WERI-Rb-1 (cell line): ENCODE results near the gene DPYSL4.
"Not testable (repeated sequence)": the region's sequence is repeated elsewhere in the genome, so short reads cannot be mapped to it uniquely, and the experiment has no call there.

ENCODE experiments used
- DNase-seq: peaks from one replicate; pipeline ENCODE4 v3.0.0-alpha.2; 2020
- H3K27ac ChIP-seq: fragments of 250-450 bp; sonication (Bioruptor Pico); 2 replicates; pipeline ENCODE4 v1.5.1; 2020; ENCODE audit warnings: mild to moderate bottlenecking, moderate library complexity
- H3K27me3 ChIP-seq: fragments of 250-450 bp; sonication (Bioruptor Pico); 2 replicates; pipeline ENCODE4 v1.5.1; 2021; ENCODE audit warnings: mild to moderate bottlenecking, low read depth, moderate library complexity; ENCODE audit not compliant: insufficient read depth, severe bottlenecking
- H3K36me3 ChIP-seq: fragments of 250-450 bp; sonication (Bioruptor Pico); 2 replicates; pipeline ENCODE4 v1.5.1; 2020; ENCODE audit warnings: mild to moderate bottlenecking, moderate library complexity
- H3K4me3 ChIP-seq: 2 replicates; pipeline ENCODE4 v1.5.1; 2011; ENCODE audit warnings: low read depth, mild to moderate bottlenecking, control low read depth, low read length
- H3K9me3 ChIP-seq: fragments of 250-450 bp; sonication (Bioruptor Pico); 2 replicates; pipeline ENCODE4 v1.5.1; 2021; ENCODE audit warnings: mild to moderate bottlenecking, moderate library complexity; ENCODE audit not compliant: severe bottlenecking
- CTCF ChIP-seq: IDR thresholded peaks from 2 replicates; pipeline ENCODE4 v1.5.1; 2011; ENCODE audit warnings: low read depth, mild to moderate bottlenecking, control low read depth, inconsistent platforms, low read length

Gene DPYSL4

GRCh38 chr10:132219486-132219885 is 32.7 kb downstream of the DPYSL4 start:
- TF ChIP-seq CTCF, result peak; percentile 57
- DNase-seq, result no peak

GRCh38 chr10:132220061-132220460 is 33.3 kb downstream of the DPYSL4 start:
- Histone ChIP-seq H3K27me3 (no peaks in the 10 kb centered on the region), H3K36me3 (no peaks in the 10 kb centered on the region), H3K4me3 (no peak overlapping the region), H3K9me3 (peaks cover 6% of the 10 kb centered on the region), H3K27ac (no peak overlapping the region)
- TF ChIP-seq CTCF, result no peak
- DNase-seq, result no peak

More at GRCh38 chr10:132219486-132219885, 32.7 kb downstream of the DPYSL4 start:
- no peak overlapping the region for H3K27ac ChIP-seq
- no peak overlapping the region for H3K4me3 ChIP-seq
- peaks cover 6% of the 10 kb centered on the region for H3K9me3 ChIP-seq
- H3K36me3 ChIP-seq, result no peaks in the 10 kb centered on the region
- no peaks in the 10 kb centered on the region for H3K27me3 ChIP-seq

- H3K9me3 ChIP-seq, H3K4me3 ChIP-seq, H3K27me3 ChIP-seq, DNase-seq, H3K36me3 ChIP-seq, H3K27ac ChIP-seq: not testable (repeated sequence)
These were observed 34.2 kb downstream of the DPYSL4 start for GRCh38 chr10:132220996-132221395.

- no peaks in the 10 kb centered on the region for H3K9me3 ChIP-seq
- DNase-seq, result no peak
- no peak overlapping the region for H3K27ac ChIP-seq
- TF ChIP-seq CTCF, result no peak
- no peaks in the 10 kb centered on the region for H3K36me3 ChIP-seq
- no peak overlapping the region for H3K4me3 ChIP-seq
- no peaks in the 10 kb centered on the region for H3K27me3 ChIP-seq
These were observed 36.0 kb downstream of the DPYSL4 start for GRCh38 chr10:132222726-132223125.

- DNase-seq, result peak; percentile 93
- peak overlapping the region; percentile 31; the same call in 1 of the 2 replicates for H3K27ac ChIP-seq
- no peaks in the 10 kb centered on the region for H3K9me3 ChIP-seq
- TF ChIP-seq CTCF, result peak; percentile 99
- H3K36me3 ChIP-seq, result no peaks in the 10 kb centered on the region
- H3K27me3 ChIP-seq, result no peaks in the 10 kb centered on the region
- H3K4me3 ChIP-seq, result no peak overlapping the region
These were observed 36.4 kb downstream of the DPYSL4 start for GRCh38 chr10:132223156-132223590.

GRCh38 chr10:132223611-132224342 is 37.0 kb downstream of the DPYSL4 start:
- Histone ChIP-seq H3K27me3 (no peaks in the 10 kb centered on the region), H3K36me3 (no peaks in the 10 kb centered on the region), H3K9me3 (no peaks in the 10 kb centered on the region), H3K27ac (peak overlapping the region; percentile 31; the same call in 1 of the 2 replicates), H3K4me3 (no peak overlapping the region)
- no peak for TF ChIP-seq CTCF
- DNase-seq, result no peak
